ENCODE measurements around the gene ARID3B. TPM values are rescaled to one million over a fixed set of nuclear protein-coding genes. Genes with fewer than 3 reads are reported as not detected.
A peak's percentile ranks its signal among the peaks of the same experiment; 100 is the strongest.

The ARID3B gene
- total and polyA plus RNA-seq, 2 of the 13 experiments (the other 11 are each of a cell fraction or from before 2014, with no cell fraction given): 5.3 to 12.8 TPM

DNA sequence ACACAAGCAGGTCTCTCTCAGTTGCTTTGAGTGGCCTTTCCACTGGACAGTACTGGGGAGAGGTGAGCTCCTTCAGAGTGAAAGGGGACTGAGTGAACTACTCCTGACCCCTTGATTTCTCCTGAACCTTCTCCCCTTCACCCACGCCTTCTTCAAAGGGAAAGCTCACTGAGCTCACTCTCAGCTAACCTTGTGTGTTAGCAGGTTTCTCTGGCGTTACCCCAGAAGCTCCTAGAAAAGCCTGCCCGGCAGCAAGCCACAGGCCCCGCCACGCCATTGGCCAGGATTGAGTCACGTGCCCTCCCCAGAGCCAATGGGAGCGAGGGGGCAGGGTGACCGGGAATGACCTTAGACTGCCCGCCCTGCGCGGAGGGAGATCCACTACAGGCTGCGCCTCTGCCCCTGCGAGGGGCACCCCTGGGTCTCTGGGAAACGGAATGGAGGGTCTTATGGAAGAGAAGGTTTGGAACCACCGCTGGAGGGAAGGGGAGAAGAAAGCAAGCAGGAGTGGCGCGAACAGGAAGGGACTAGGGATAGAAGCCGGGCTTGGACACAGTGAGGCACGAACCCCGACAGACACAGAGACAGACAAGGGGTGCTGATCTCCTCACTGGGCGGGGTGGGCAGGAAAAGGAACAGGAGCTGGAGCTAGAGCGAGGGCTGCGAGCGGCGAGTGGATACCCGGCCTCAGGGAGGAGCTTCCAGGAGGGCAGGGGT is 57.3 kb downstream of the ARID3B start (continued):
- TF ChIP-seq BHLHE40 (IDR thresholded peaks at IDR 0.05; ENCODE audit: low read length) (peak; percentile 78), HNRNPH1 (optimal IDR thresholded peaks at IDR 0.05; ENCODE audit: low read depth, low read length) (no peak), GATAD1 (CRISPR knock-in tag; IDR thresholded peaks at IDR 0.05) (peak; percentile 69), ZSCAN12 (CRISPR knock-in tag; IDR thresholded peaks at IDR 0.05) (no peak), ZNF501 (CRISPR knock-in tag; IDR thresholded peaks at IDR 0.05) (peak; percentile 57; the same call in 1 of the 2 replicates), MXI1 (IDR thresholded peaks at IDR 0.05; ENCODE audit: borderline replicate concordance, low read depth, low read length) (peak; percentile 47; the same call in 1 of the 3 replicates), UBTF (CRISPR knock-in tag; IDR thresholded peaks at IDR 0.05) (no peak; the same call in 1 of the 2 replicates), THAP11 (CRISPR knock-in tag; IDR thresholded peaks at IDR 0.05) (peak; percentile 38), ZNF619 (CRISPR knock-in tag; IDR thresholded peaks at IDR 0.05) (peak; percentile 74; the same call in 1 of the 2 replicates), E2F1 (CRISPR knock-in tag; IDR thresholded peaks at IDR 0.05) (peak; percentile 47; the same call in 1 of the 2 replicates), NR2C2 (CRISPR knock-in tag; IDR thresholded peaks at IDR 0.05; ENCODE audit: borderline replicate concordance) (peak; percentile 82), ZNF784 (CRISPR knock-in tag; IDR thresholded peaks at IDR 0.05; ENCODE audit: borderline replicate concordance) (0 out of 2 replicates have a peak, but pooled peaks have one; percentile 28), ZNF552 (CRISPR knock-in tag; IDR thresholded peaks at IDR 0.05; ENCODE audit: borderline replicate concordance) (no peak), ZNF703 (CRISPR knock-in tag; IDR thresholded peaks at IDR 0.05; ENCODE audit: borderline replicate concordance) (no peak), ZBTB3 (CRISPR knock-in tag; IDR thresholded peaks at IDR 0.05; ENCODE audit: borderline replicate concordance, low read depth) (no peak), ZNF883 (CRISPR knock-in tag; IDR thresholded peaks at IDR 0.05; ENCODE audit: not compliant biosample characterization) (no peak), ZNF180 (CRISPR knock-in tag; IDR thresholded peaks at IDR 0.05; ENCODE audit: borderline replicate concordance, low read depth) (no peak), DMAP1 (CRISPR knock-in tag; IDR thresholded peaks at IDR 0.05) (peak; percentile 51; the same call in 1 of the 2 replicates), RFXAP (CRISPR knock-in tag; IDR thresholded peaks at IDR 0.05; ENCODE audit: borderline replicate concordance) (peak; percentile 99), BCLAF1 (IDR thresholded peaks at IDR 0.05) (no peak)
- TF ChIP-seq, protein P1, sequence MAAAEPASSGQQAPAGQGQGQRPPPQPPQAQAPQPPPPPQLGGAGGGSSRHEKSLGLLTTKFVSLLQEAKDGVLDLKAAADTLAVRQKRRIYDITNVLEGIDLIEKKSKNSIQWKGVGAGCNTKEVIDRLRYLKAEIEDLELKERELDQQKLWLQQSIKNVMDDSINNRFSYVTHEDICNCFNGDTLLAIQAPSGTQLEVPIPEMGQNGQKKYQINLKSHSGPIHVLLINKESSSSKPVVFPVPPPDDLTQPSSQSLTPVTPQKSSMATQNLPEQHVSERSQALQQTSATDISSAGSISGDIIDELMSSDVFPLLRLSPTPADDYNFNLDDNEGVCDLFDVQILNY (CRISPR knock-in tag; conservative IDR thresholded peaks at IDR 0.05): 0 out of 2 replicates have a peak, but pooled peaks have one; percentile 26

Data from HepG2 (cell line).